Thyroid gland (tissue), 4 donors: ENCODE measurements around the gene ADAMTS15.

ENCODE experiments used
- CTCF ChIP-seq, 6 experiments: fragments of 200-600 bp in 3 of 6; fragments of 450-650 bp in 3 of 6; sonication (generic) in 3 of 6; IDR thresholded peaks; one replicate each; pipeline ENCODE4 v1.5.1; 2016 to 2019; ENCODE audit warnings: antibody characterized with exemption in 6 of 6, mild to moderate bottlenecking in 2 of 6, inconsistent platforms in 1 of 6, moderate library complexity in 1 of 6
- POLR2A ChIP-seq, 2 donors: fragments of 450-650 bp; IDR thresholded peaks; one replicate each; pipeline ENCODE4 v1.6.1; 2017; ENCODE audit warnings: antibody characterized with exemption in 2 of 2, mild to moderate bottlenecking in 2 of 2, moderate library complexity in 1 of 2

DNA sequence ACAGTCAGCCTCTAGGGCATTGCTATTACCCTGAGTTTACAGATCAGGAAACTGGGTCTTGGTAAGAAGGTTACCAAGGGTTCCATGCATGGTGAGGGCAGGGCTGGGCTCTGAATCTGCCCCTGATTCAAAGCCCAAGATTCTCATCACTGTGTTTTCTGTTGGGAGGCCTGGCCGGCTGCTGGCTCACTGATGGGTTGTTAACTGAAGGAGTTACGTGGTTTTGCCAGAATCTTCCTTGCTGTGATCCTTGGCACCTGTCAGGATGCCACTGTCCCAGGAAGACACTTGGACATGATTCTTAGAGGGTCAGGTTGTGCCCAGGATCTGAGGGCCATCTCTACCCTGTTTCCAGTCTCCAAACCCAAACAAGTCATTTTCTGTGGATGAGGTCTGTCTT, 61.5 kb downstream of the ADAMTS15 start:
- no peak for TF ChIP-seq CTCF (IDR thresholded peaks at IDR 0.05)
- TF ChIP-seq POLR2A (IDR thresholded peaks at IDR 0.05), result no peak
